Coronary artery (tissue), 2 donors: Measurements from ENCODE around the gene SMAD9.

Source experiments
- DNase-seq: peaks from one replicate; pipeline ENCODE4 v3.0.0-alpha.2; 2017; ENCODE audit warnings: low spot score
- H3K27ac ChIP-seq, 2 donors: fragments of 200-600 bp; sonication (generic); one replicate each; pipeline ENCODE4 v1.5.1; 2016 to 2019
- H3K4me3 ChIP-seq: fragments of 200-600 bp; sonication (generic); 2 replicates; pipeline ENCODE4 v1.5.1; 2016; ENCODE audit warnings: mild to moderate bottlenecking, moderate library complexity
- CTCF ChIP-seq: fragments of 200-600 bp; sonication (generic); IDR thresholded peaks from one replicate; pipeline ENCODE4 v1.5.1; 2019; ENCODE audit warnings: antibody characterized with exemption

SMAD9 gene

GRCh38 chr13:36912973-36913372 is 7.1 kb downstream of the SMAD9 start:
- Histone ChIP-seq H3K27ac (no peak overlapping the region), H3K4me3 (no peak overlapping the region)
- no peak for DNase-seq
- no peak for TF ChIP-seq CTCF

GRCh38 chr13:36912369-36912768 is 7.7 kb downstream of the SMAD9 start:
- no peak overlapping the region for H3K27ac ChIP-seq
- H3K4me3 ChIP-seq: no peak overlapping the region
- DNase-seq: no peak
- no peak for TF ChIP-seq CTCF

- no peak for DNase-seq
- no peak overlapping the region for H3K27ac ChIP-seq
- no peak for TF ChIP-seq CTCF
- H3K4me3 ChIP-seq: no peak overlapping the region
These were observed 9.5 kb downstream of the SMAD9 start for GRCh38 chr13:36910545-36910944.

- no peak for TF ChIP-seq CTCF
- no peak for DNase-seq
- Histone ChIP-seq H3K4me3 (no peak overlapping the region), H3K27ac (no peak overlapping the region)
These were observed 12.2 kb downstream of the SMAD9 start for GRCh38 chr13:36907821-36908220.

- Histone ChIP-seq H3K27ac (no peak overlapping the region), H3K4me3 (no peak overlapping the region)
- TF ChIP-seq CTCF: no peak
- no peak for DNase-seq
These were observed 12.8 kb downstream of the SMAD9 start for GRCh38 chr13:36907266-36907665.

GRCh38 chr13:36905944-36906343 is 14.1 kb downstream of the SMAD9 start:
- TF ChIP-seq CTCF: no peak
- H3K27ac ChIP-seq: no peak overlapping the region
- no peak for DNase-seq
- no peak overlapping the region for H3K4me3 ChIP-seq

- no peak for TF ChIP-seq CTCF
- Histone ChIP-seq H3K27ac (no peak overlapping the region), H3K4me3 (no peak overlapping the region)
- DNase-seq: no peak
These were observed 16.0 kb downstream of the SMAD9 start for GRCh38 chr13:36903925-36904595.
